Common myeloid progenitor, CD34-positive (primary cell): Measurements from ENCODE around the gene ZW10.
"Not testable (repeated sequence)": the region's sequence is repeated elsewhere in the genome, so short reads cannot be mapped to it uniquely, and the experiment has no call there.

Experiments used
- CTCF ChIA-PET: fragments of 350-600 bp; sonication (Branson Sonifier 250); formaldehyde crosslinking; loops from one replicate; lab custom pipeline; 2021; ENCODE audit warnings: antibody characterized with exemption; lab: Charles Lee
- POLR2A ChIA-PET: fragments of 350-600 bp; sonication (Branson Sonifier 250); formaldehyde crosslinking; loops from one replicate; lab custom pipeline; 2021; ENCODE audit warnings: antibody characterized with exemption; lab: Charles Lee
- DNase-seq, 3 donors: peaks; one replicate each; pipeline versions ENCODE4 v3.0.0 to v3.0.0-alpha.2; 2013
- H3K27ac ChIP-seq, 2 experiments: 1 replicate in 1 of 2; 2 replicates in 1 of 2; pipeline ENCODE4 v1.7.0; 2013; ENCODE audit warnings: inconsistent platforms in 2 of 2, low read length in 2 of 2, mild to moderate bottlenecking in 2 of 2, low read depth in 1 of 2, moderate library complexity in 1 of 2; ENCODE audit not compliant: severe bottlenecking in 2 of 2, insufficient read depth in 1 of 2, poor library complexity in 1 of 2
- H3K27me3 ChIP-seq, 5 experiments: replicated peaks in 2 of 5; 1 replicate in 3 of 5; 2 replicates in 2 of 5; pipeline versions ENCODE4 v1.6.1 to v1.7.0; 2013; ENCODE audit warnings: low read length in 4 of 5, mild to moderate bottlenecking in 2 of 5, moderate library complexity in 2 of 5, inconsistent platforms in 1 of 5; ENCODE audit not compliant: insufficient read depth in 5 of 5, control insufficient read depth in 4 of 5
- H3K36me3 ChIP-seq, 4 experiments: 1 replicate in 2 of 4; 2 replicates in 2 of 4; pipeline versions ENCODE4 v1.6.1 to v1.7.0; 2013; ENCODE audit warnings: low read length in 3 of 4, control low read depth in 1 of 4, mild to moderate bottlenecking in 1 of 4; ENCODE audit not compliant: control insufficient read depth in 4 of 4, insufficient read depth in 4 of 4
- H3K4me1 ChIP-seq, 4 experiments: 1 replicate in 3 of 4; 2 replicates in 1 of 4; pipeline versions ENCODE4 v1.6.1 to v1.7.1; 2013; ENCODE audit warnings: low read length in 3 of 4, mild to moderate bottlenecking in 3 of 4, control low read depth in 1 of 4, inconsistent platforms in 1 of 4, moderate library complexity in 1 of 4; ENCODE audit not compliant: control insufficient read depth in 4 of 4, insufficient read depth in 4 of 4; ENCODE audit errors: control extremely low read depth in 1 of 4
- H3K4me3 ChIP-seq, 7 experiments: 1 replicate in 4 of 7; 2 replicates in 3 of 7; pipeline versions ENCODE4 v1.5.1 to v1.7.0; 2013; ENCODE audit warnings: mild to moderate bottlenecking in 7 of 7, low read length in 6 of 7, moderate library complexity in 6 of 7, inconsistent platforms in 2 of 7, low read depth in 2 of 7, control low read depth in 1 of 7; ENCODE audit not compliant: insufficient read depth in 4 of 7, control insufficient read depth in 1 of 7; ENCODE audit errors: extremely low read depth in 1 of 7
- H3K9me3 ChIP-seq, 5 experiments: 1 replicate in 4 of 5; 2 replicates in 1 of 5; pipeline versions ENCODE4 v1.6.1 to v1.7.1; 2013; ENCODE audit warnings: low read length in 4 of 5, mild to moderate bottlenecking in 2 of 5, inconsistent platforms in 1 of 5, low read depth in 1 of 5, moderate library complexity in 1 of 5; ENCODE audit not compliant: control insufficient read depth in 4 of 5, insufficient read depth in 2 of 5; ENCODE audit errors: control extremely low read depth in 1 of 5
- WGBS: methylation state at CpG from one replicate; pipeline ENCODE4 v1.1.5; 2013; ENCODE audit not compliant: insufficient coverage; 5-methylcytosine and 5-hydroxymethylcytosine counted together

ZW10 gene

GRCh38 chr11:113705871-113706655 lies 67.4 kb downstream of the ZW10 start, which contains the start of gene TMPRSS5:
TMPRSS5 (minus strand) TSS chr11:113706308; CDS start chr11:113706224, 84 bp downstream.
- Histone ChIP-seq H3K9me3 (peaks cover 0 to 20% (median 2%) of the 10 kb centered on the region in 5 experiments), H3K27me3 (no peaks in the 10 kb centered on the region), H3K36me3 (no peaks in the 10 kb centered on the region), H3K4me1 (no peaks in the 10 kb centered on the region), H3K4me3 (no peak within 1 kb of the TSS), H3K27ac (no peak within 1 kb of the TSS)
- ChIA-PET CTCF (no interaction called here), POLR2A (no interaction called here)
- no peak for DNase-seq
- 94% methylated on average over 6 of the region's 7 CpGs for WGBS

GRCh38 chr11:113703551-113703950 lies 69.9 kb downstream of the ZW10 start:
- peaks cover 0 to 13% (median 2%) of the 10 kb centered on the region in 5 experiments for H3K9me3 ChIP-seq
- H3K4me3 ChIP-seq, CTCF ChIA-PET, POLR2A ChIA-PET, DNase-seq, H3K27me3 ChIP-seq, H3K36me3 ChIP-seq, H3K27ac ChIP-seq, H3K4me1 ChIP-seq: not testable (repeated sequence)
- WGBS, result no CpG with 5 or more reads among the region's 1 CpG

GRCh38 chr11:113701491-113701890 lies 72.0 kb downstream of the ZW10 start:
- H3K4me1 ChIP-seq, result no peaks in the 10 kb centered on the region
- no peak for DNase-seq
- CTCF ChIA-PET, result no interaction called here
- POLR2A ChIA-PET, result no interaction called here
- no peaks in the 10 kb centered on the region for H3K36me3 ChIP-seq
- H3K4me3 ChIP-seq, result no peak overlapping the region
- WGBS, result no CpG with 5 or more reads among the region's 1 CpG
- H3K27ac ChIP-seq, result no peak overlapping the region
- H3K9me3 ChIP-seq, result peaks cover 0 to 2% (median 0%) of the 10 kb centered on the region in 5 experiments
- H3K27me3 ChIP-seq, result no peaks in the 10 kb centered on the region

GRCh38 chr11:113698515-113698914 lies 75.0 kb downstream of the ZW10 start:
- WGBS, result 84% methylated on average over 2 of the region's 3 CpGs
- Histone ChIP-seq H3K27ac (no peak overlapping the region), H3K9me3 (peaks cover 0 to 2% (median 0%) of the 10 kb centered on the region in 5 experiments), H3K4me3 (no peak overlapping the region), H3K27me3 (no peaks in the 10 kb centered on the region), H3K4me1 (no peaks in the 10 kb centered on the region), H3K36me3 (no peaks in the 10 kb centered on the region)
- ChIA-PET CTCF (no interaction called here), POLR2A (no interaction called here)
- no peak for DNase-seq

GRCh38 chr11:113697756-113698407 lies 75.6 kb downstream of the ZW10 start:
- DNase-seq, result no peak
- 79% methylated on average over 3 of the region's 7 CpGs for WGBS
- no peak overlapping the region for H3K27ac ChIP-seq
- no peaks in the 10 kb centered on the region for H3K36me3 ChIP-seq
- H3K9me3 ChIP-seq, result peaks cover 0 to 2% (median 0%) of the 10 kb centered on the region in 5 experiments
- no peaks in the 10 kb centered on the region for H3K27me3 ChIP-seq
- H3K4me3 ChIP-seq, result no peak overlapping the region
- ChIA-PET CTCF (no interaction called here), POLR2A (no interaction called here)
- H3K4me1 ChIP-seq, result no peaks in the 10 kb centered on the region

GRCh38 chr11:113697111-113697510 lies 76.4 kb downstream of the ZW10 start:
- 100% methylated on average over 4 of the region's 5 CpGs for WGBS
- Histone ChIP-seq H3K27ac (no peak overlapping the region), H3K9me3 (no peaks in the 10 kb centered on the region), H3K4me1 (no peaks in the 10 kb centered on the region), H3K4me3 (no peak overlapping the region), H3K36me3 (no peaks in the 10 kb centered on the region), H3K27me3 (no peaks in the 10 kb centered on the region)
- CTCF ChIA-PET, result no interaction called here
- no peak for DNase-seq
- POLR2A ChIA-PET, result no interaction called here

GRCh38 chr11:113695207-113695606 lies 78.3 kb downstream of the ZW10 start:
- CTCF ChIA-PET, result no interaction called here
- Histone ChIP-seq H3K4me1 (no peaks in the 10 kb centered on the region), H3K36me3 (no peaks in the 10 kb centered on the region), H3K9me3 (no peaks in the 10 kb centered on the region), H3K4me3 (no peak overlapping the region), H3K27ac (no peak overlapping the region), H3K27me3 (no peaks in the 10 kb centered on the region)
- 100% methylated on average over 2 of the region's 4 CpGs for WGBS
- DNase-seq, result no peak
- POLR2A ChIA-PET, result no interaction called here
